Immature natural killer cell (primary cell): ENCODE results near the gene NAT10. TPM values are rescaled to one million over a fixed set of nuclear protein-coding genes. Genes with fewer than 3 reads are reported as not detected.

ENCODE experiments used
- DNase-seq, 3 donors: peaks; one replicate each; pipeline ENCODE4 v3.0.0; 2022; ENCODE audit warnings: mixed read lengths in 1 of 3
- H3K27ac Mint-ChIP-seq, 6 donors: one replicate each; pipeline ENCODE4 v1.8.0; 2020; ENCODE audit warnings: mixed read lengths in 6 of 6, mild to moderate bottlenecking in 5 of 6, inconsistent platforms in 4 of 6, moderate library complexity in 3 of 6
- H3K27me3 Mint-ChIP-seq, 3 donors: one replicate each; pipeline ENCODE4 v1.8.0; 2020 to 2021; ENCODE audit warnings: low read depth in 3 of 3, mild to moderate bottlenecking in 3 of 3, mixed read lengths in 3 of 3, moderate library complexity in 3 of 3, inconsistent platforms in 1 of 3
- H3K36me3 Mint-ChIP-seq, 3 donors: one replicate each; pipeline ENCODE4 v1.8.0; 2020; ENCODE audit warnings: mixed read lengths in 3 of 3, inconsistent platforms in 2 of 3, mild to moderate bottlenecking in 2 of 3
- H3K4me1 Mint-ChIP-seq, 2 donors: one replicate each; pipeline ENCODE4 v1.8.0; 2020; ENCODE audit warnings: inconsistent platforms in 2 of 2, mild to moderate bottlenecking in 2 of 2, mixed read lengths in 2 of 2, moderate library complexity in 1 of 2
- H3K4me3 Mint-ChIP-seq, 5 donors: one replicate each; pipeline ENCODE4 v1.8.0; 2020; ENCODE audit warnings: mild to moderate bottlenecking in 5 of 5, mixed read lengths in 5 of 5, inconsistent platforms in 3 of 5, moderate library complexity in 3 of 5
- H3K9me3 Mint-ChIP-seq, 6 donors: one replicate each; pipeline ENCODE4 v1.8.0; 2020; ENCODE audit warnings: mild to moderate bottlenecking in 6 of 6, mixed read lengths in 6 of 6, inconsistent platforms in 4 of 6, moderate library complexity in 3 of 6
- polyA plus RNA-seq, 3 donors: library from polyadenylated mRNA; unstranded; fragments of 300-500 nt; fragmentation: Illumina TruSeq; gene quantifications; one replicate each; pipeline ENCODE4 v1.2.3, GENCODE V29; 2021

NAT10 gene
- polyA plus RNA-seq, 3 donors from 2014 or later, result 7.7 to 31.8 (median 16.8) TPM

GRCh38 chr11:34146866-34147265 lies 41.4 kb downstream of the NAT10 start:
- Mint-ChIP-seq H3K4me3 (no peak overlapping the region), H3K9me3 (no peaks in the 10 kb centered on the region), H3K36me3 (peaks cover 18 to 55% (median 28%) of the 10 kb centered on the region in 3 donors), H3K4me1 (no peaks in the 10 kb centered on the region), H3K27ac (peak overlapping the region in 1 of 6 donors; percentile 45), H3K27me3 (no peaks in the 10 kb centered on the region)
- DNase-seq, result no peak

GRCh38 chr11:34147581-34147980 lies 42.2 kb downstream of the NAT10 start:
- no peaks in the 10 kb centered on the region for H3K9me3 Mint-ChIP-seq
- no peak for DNase-seq
- no peaks in the 10 kb centered on the region for H3K27me3 Mint-ChIP-seq
- H3K36me3 Mint-ChIP-seq, result peaks cover 16 to 48% (median 26%) of the 10 kb centered on the region in 3 donors
- H3K4me1 Mint-ChIP-seq, result no peaks in the 10 kb centered on the region
- no peak overlapping the region for H3K27ac Mint-ChIP-seq
- H3K4me3 Mint-ChIP-seq, result no peak overlapping the region

- Mint-ChIP-seq H3K36me3 (peaks cover 16 to 38% (median 21%) of the 10 kb centered on the region in 3 donors), H3K27ac (no peak overlapping the region), H3K4me1 (peaks cover 0 to 4% of the 10 kb centered on the region in 2 donors), H3K9me3 (no peaks in the 10 kb centered on the region), H3K27me3 (no peaks in the 10 kb centered on the region), H3K4me3 (no peak overlapping the region)
- DNase-seq, result no peak
These were observed 43.2 kb downstream of the NAT10 start for GRCh38 chr11:34148504-34149165.

- Mint-ChIP-seq H3K9me3 (no peaks in the 10 kb centered on the region), H3K4me3 (no peak overlapping the region), H3K36me3 (peaks cover 16 to 38% (median 21%) of the 10 kb centered on the region in 3 donors), H3K4me1 (peaks cover 0 to 5% of the 10 kb centered on the region in 2 donors), H3K27me3 (no peaks in the 10 kb centered on the region), H3K27ac (no peak overlapping the region)
- DNase-seq, result no peak
These were observed 43.8 kb downstream of the NAT10 start for GRCh38 chr11:34149274-34149673.

GRCh38 chr11:34149786-34150185 lies 44.4 kb downstream of the NAT10 start:
- DNase-seq, result no peak
- H3K36me3 Mint-ChIP-seq, result peaks cover 13 to 35% (median 21%) of the 10 kb centered on the region in 3 donors
- H3K27me3 Mint-ChIP-seq, result no peaks in the 10 kb centered on the region
- no peak overlapping the region for H3K27ac Mint-ChIP-seq
- H3K4me3 Mint-ChIP-seq, result no peak overlapping the region
- H3K9me3 Mint-ChIP-seq, result no peaks in the 10 kb centered on the region
- peaks cover 0 to 5% of the 10 kb centered on the region in 2 donors for H3K4me1 Mint-ChIP-seq

- no peak overlapping the region for H3K4me3 Mint-ChIP-seq
- DNase-seq, result no peak
These were observed 45.2 kb downstream of the NAT10 start for GRCh38 chr11:34150494-34151151.

GRCh38 chr11:34151166-34151565 lies 45.7 kb downstream of the NAT10 start:
- no peaks in the 10 kb centered on the region for H3K27me3 Mint-ChIP-seq
- peaks cover 0 to 5% of the 10 kb centered on the region in 2 donors for H3K4me1 Mint-ChIP-seq
- H3K27ac Mint-ChIP-seq, result no peak overlapping the region
- H3K4me3 Mint-ChIP-seq, result no peak overlapping the region
- DNase-seq, result no peak
- H3K36me3 Mint-ChIP-seq, result peaks cover 7 to 22% (median 12%) of the 10 kb centered on the region in 3 donors
- H3K9me3 Mint-ChIP-seq, result no peaks in the 10 kb centered on the region

More at GRCh38 chr11:34150494-34151151, 45.2 kb downstream of the NAT10 start:
- no peak overlapping the region for H3K27ac Mint-ChIP-seq
- no peaks in the 10 kb centered on the region for H3K9me3 Mint-ChIP-seq
- H3K4me1 Mint-ChIP-seq, result peaks cover 0 to 5% of the 10 kb centered on the region in 2 donors
- H3K36me3 Mint-ChIP-seq, result peaks cover 8 to 28% (median 17%) of the 10 kb centered on the region in 3 donors
- H3K27me3 Mint-ChIP-seq, result no peaks in the 10 kb centered on the region

- peaks cover 0 to 5% of the 10 kb centered on the region in 2 donors for H3K4me1 Mint-ChIP-seq
- H3K27me3 Mint-ChIP-seq, result no peaks in the 10 kb centered on the region
- H3K36me3 Mint-ChIP-seq, result peaks cover 0 to 12% (median 4%) of the 10 kb centered on the region in 3 donors
- H3K4me3 Mint-ChIP-seq, result no peak overlapping the region
- no peak overlapping the region for H3K27ac Mint-ChIP-seq
- no peak for DNase-seq
- H3K9me3 Mint-ChIP-seq, result no peaks in the 10 kb centered on the region
These were observed 46.8 kb downstream of the NAT10 start for GRCh38 chr11:34151916-34152845.

GRCh38 chr11:34154059-34154875 lies 48.8 kb downstream of the NAT10 start:
- Mint-ChIP-seq H3K4me3 (no peak overlapping the region), H3K27ac (no peak overlapping the region), H3K36me3 (no peaks in the 10 kb centered on the region), H3K9me3 (no peaks in the 10 kb centered on the region), H3K27me3 (peaks cover 0 to 2% (median 0%) of the 10 kb centered on the region in 3 donors), H3K4me1 (peaks cover 6 to 9% of the 10 kb centered on the region in 2 donors)
- no peak for DNase-seq

- Mint-ChIP-seq H3K4me1 (peaks cover 6 to 9% of the 10 kb centered on the region in 2 donors), H3K9me3 (no peaks in the 10 kb centered on the region), H3K4me3 (no peak overlapping the region), H3K27ac (peak overlapping the region in 1 of 6 donors; percentile 14), H3K36me3 (no peaks in the 10 kb centered on the region), H3K27me3 (peaks cover 0 to 4% (median 2%) of the 10 kb centered on the region in 3 donors)
- DNase-seq, result no peak
These were observed 49.8 kb downstream of the NAT10 start for GRCh38 chr11:34155057-34155756.

- DNase-seq, result no peak
- Mint-ChIP-seq H3K27me3 (peaks cover 0 to 4% (median 2%) of the 10 kb centered on the region in 3 donors), H3K9me3 (no peaks in the 10 kb centered on the region), H3K27ac (peak overlapping the region in 1 of 6 donors; percentile 74), H3K4me3 (no peak overlapping the region), H3K4me1 (peaks cover 6 to 9% of the 10 kb centered on the region in 2 donors), H3K36me3 (no peaks in the 10 kb centered on the region)
These were observed 50.3 kb downstream of the NAT10 start for GRCh38 chr11:34155757-34156062.

GRCh38 chr11:34157163-34157562 lies 51.7 kb downstream of the NAT10 start:
- no peak overlapping the region for H3K27ac Mint-ChIP-seq
- peaks cover 0 to 4% (median 2%) of the 10 kb centered on the region in 3 donors for H3K27me3 Mint-ChIP-seq
- no peak for DNase-seq
- peaks cover 6 to 9% of the 10 kb centered on the region in 2 donors for H3K4me1 Mint-ChIP-seq
- no peaks in the 10 kb centered on the region for H3K9me3 Mint-ChIP-seq
- H3K36me3 Mint-ChIP-seq, result no peaks in the 10 kb centered on the region
- H3K4me3 Mint-ChIP-seq, result no peak overlapping the region

GRCh38 chr11:34158661-34159060 lies 53.2 kb downstream of the NAT10 start:
- H3K27ac Mint-ChIP-seq, result no peak overlapping the region
- H3K27me3 Mint-ChIP-seq, result peaks cover 0 to 4% (median 2%) of the 10 kb centered on the region in 3 donors

More at GRCh38 chr11:34158661-34159060, 53.2 kb downstream of the NAT10 start:
- DNase-seq, result peak; percentile 14 to 24 (median 17)
- no peaks in the 10 kb centered on the region for H3K36me3 Mint-ChIP-seq
- H3K4me1 Mint-ChIP-seq, result peaks cover 5 to 6% of the 10 kb centered on the region in 2 donors
- no peak overlapping the region for H3K4me3 Mint-ChIP-seq
- H3K9me3 Mint-ChIP-seq, result no peaks in the 10 kb centered on the region
